Peyer's patch (tissue), 4 donors: ENCODE measurements around the gene IGF2R.

Experiments used
- POLR2A ChIP-seq, 2 donors: fragments of 450-650 bp; IDR thresholded peaks; one replicate each; pipeline ENCODE4 v1.5.1; 2017; ENCODE audit warnings: antibody characterized with exemption in 2 of 2, mild to moderate bottlenecking in 2 of 2, moderate library complexity in 2 of 2
- TF ChIP-seq, protein P1 (sequence below), 6 experiments: fragments of 450-650 bp in 4 of 6; fragments of 200-600 bp in 2 of 6; sonication (generic) in 1 of 6; IDR thresholded peaks; one replicate each; pipeline ENCODE4 v1.5.1; 2017 to 2019; ENCODE audit warnings: antibody characterized with exemption in 6 of 6, mild to moderate bottlenecking in 3 of 6, moderate library complexity in 1 of 6

DNA sequence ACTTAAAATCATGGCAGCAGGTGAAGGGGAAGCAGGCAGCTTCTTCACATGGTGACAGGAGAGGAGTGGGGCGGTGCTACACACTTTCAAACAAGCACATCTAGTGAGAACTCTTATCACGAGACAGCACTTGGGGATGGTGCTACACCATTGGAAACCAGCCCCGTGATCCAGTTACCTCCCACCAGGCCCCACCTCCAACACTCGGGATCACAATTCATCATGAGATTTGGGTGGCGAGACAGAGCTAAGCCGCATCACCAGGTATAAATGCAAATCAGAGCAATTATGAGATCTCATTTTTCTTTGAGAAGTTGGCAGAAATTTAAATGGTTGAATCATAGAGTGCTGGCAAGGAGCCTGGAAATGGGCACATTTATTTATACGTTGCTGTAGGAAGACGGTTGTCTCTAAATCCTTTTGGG is 31.4 kb downstream of the IGF2R start:
- TF ChIP-seq, protein P1, sequence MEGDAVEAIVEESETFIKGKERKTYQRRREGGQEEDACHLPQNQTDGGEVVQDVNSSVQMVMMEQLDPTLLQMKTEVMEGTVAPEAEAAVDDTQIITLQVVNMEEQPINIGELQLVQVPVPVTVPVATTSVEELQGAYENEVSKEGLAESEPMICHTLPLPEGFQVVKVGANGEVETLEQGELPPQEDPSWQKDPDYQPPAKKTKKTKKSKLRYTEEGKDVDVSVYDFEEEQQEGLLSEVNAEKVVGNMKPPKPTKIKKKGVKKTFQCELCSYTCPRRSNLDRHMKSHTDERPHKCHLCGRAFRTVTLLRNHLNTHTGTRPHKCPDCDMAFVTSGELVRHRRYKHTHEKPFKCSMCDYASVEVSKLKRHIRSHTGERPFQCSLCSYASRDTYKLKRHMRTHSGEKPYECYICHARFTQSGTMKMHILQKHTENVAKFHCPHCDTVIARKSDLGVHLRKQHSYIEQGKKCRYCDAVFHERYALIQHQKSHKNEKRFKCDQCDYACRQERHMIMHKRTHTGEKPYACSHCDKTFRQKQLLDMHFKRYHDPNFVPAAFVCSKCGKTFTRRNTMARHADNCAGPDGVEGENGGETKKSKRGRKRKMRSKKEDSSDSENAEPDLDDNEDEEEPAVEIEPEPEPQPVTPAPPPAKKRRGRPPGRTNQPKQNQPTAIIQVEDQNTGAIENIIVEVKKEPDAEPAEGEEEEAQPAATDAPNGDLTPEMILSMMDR (IDR thresholded peaks at IDR 0.05): no peak
- TF ChIP-seq POLR2A (IDR thresholded peaks at IDR 0.05): no peak
